ENCODE measurements around the gene PROB1.

DNA sequence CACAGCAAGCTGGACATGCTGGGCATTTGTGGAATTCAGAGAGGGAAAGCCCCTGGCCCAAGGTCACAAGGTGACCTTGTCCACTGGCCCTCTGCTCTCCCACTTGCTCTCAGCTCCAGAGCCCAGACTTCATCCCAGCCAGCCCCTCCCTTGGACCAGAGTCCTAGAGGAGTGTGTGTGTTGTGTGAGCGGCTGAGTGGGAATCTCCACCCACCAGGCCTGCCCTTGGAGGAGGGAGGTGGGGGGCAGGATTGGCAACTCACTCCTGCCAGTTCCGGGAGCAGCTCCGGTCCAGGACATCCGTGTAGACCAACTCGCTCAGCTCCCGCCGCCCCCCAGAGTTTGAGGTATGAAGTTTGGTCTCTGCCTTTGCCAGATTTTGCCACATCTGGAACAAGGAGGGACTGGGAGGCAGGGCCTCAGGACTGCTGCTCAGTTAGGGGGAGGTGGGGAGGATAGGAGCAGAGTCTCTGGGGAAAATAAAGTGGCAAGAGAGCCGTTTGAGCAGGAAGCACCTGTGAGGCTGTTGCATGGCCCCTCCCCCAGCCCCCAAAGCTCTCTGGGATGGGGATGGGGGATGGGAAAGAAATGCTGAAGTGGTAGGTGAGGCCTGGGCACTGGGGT is 6.6 kb downstream of the PROB1 start:
- TF ChIP-seq CTCF (IDR thresholded peaks at IDR 0.05) (no peak), POLR2A (IDR thresholded peaks at IDR 0.05) (no peak)

All from lower leg skin (tissue), 3 donors.